HepG2 (cell line): ENCODE data around the gene TIPIN. TPM values are rescaled to one million over a fixed set of nuclear protein-coding genes. Genes with fewer than 3 reads are reported as not detected.

ENCODE experiments used
- SRY ChIP-seq: sonication (generic); formaldehyde crosslinking; IDR thresholded peaks from 2 replicates; pipeline ENCODE4 v1.8.0; 2022; ENCODE audit warnings: mild to moderate bottlenecking, missing genetic modification reagents
- TAF15 ChIP-seq: fragments of 200-400 bp; formaldehyde crosslinking; IDR thresholded peaks from one replicate; pipeline ENCODE4 v1.6.1; 2018; ENCODE audit warnings: mild to moderate bottlenecking, low read depth, low read length; ENCODE audit not compliant: poor library complexity, severe bottlenecking
- ZNF12 ChIP-seq: sonication (generic); formaldehyde crosslinking; IDR thresholded peaks from 2 replicates; pipeline ENCODE4 v1.5.0; 2020; ENCODE audit warnings: missing genetic modification reagents
- ZNF616 ChIP-seq: sonication (generic); formaldehyde crosslinking; IDR thresholded peaks from 2 replicates; pipeline ENCODE4 v1.5.0; 2020; ENCODE audit warnings: low read depth, mild to moderate bottlenecking, missing genetic modification reagents
- polyA plus RNA-seq, 8 experiments: library from polyadenylated mRNA; depleted of rRNA in 3 of 8; stranded (reverse) in 7 of 8; unstranded in 1 of 8; fragments of >200 nt; fragmentation: Illumina TruSeq in 4 of 8; extraction: Trizol in 4 of 8; gene quantifications; 2 replicates each; pipeline versions ENCODE4 v1.2.1 to v1.2.3, GENCODE V29; 2011 to 2016; ENCODE audit warnings: low read depth in 4 of 8, missing spikeins in 1 of 8, mixed read lengths in 1 of 8; ENCODE audit not compliant: insufficient read depth in 1 of 8
- total RNA-seq, 5 experiments: library from RNA; depleted of rRNA; stranded (reverse); fragments of >200 nt; fragmentation: Illumina TruSeq; extraction: Trizol; gene quantifications; 2 replicates each; pipeline ENCODE4 v1.2.3, GENCODE V29; 2016; ENCODE audit warnings: low read depth in 1 of 5
- TF ChIP-seq, protein P1 (sequence below), 2 experiments: fragments of 450-650 bp in 1 of 2; sonication (generic) in 1 of 2; formaldehyde crosslinking in 1 of 2; IDR thresholded peaks; 2 replicates each; pipeline versions ENCODE4 v1.6.1 to v1.8.0; 2016 to 2022; ENCODE audit warnings: antibody characterized with exemption in 1 of 2, mild to moderate bottlenecking in 1 of 2, missing genetic modification reagents in 1 of 2
- TF ChIP-seq, protein P2 (sequence below): sonication (generic); formaldehyde crosslinking; IDR thresholded peaks from 2 replicates; pipeline ENCODE4 v1.4.0; 2020; ENCODE audit warnings: missing genetic modification reagents, low read depth, mild to moderate bottlenecking, borderline replicate concordance
- TF ChIP-seq, protein P3 (sequence below): sonication (generic); formaldehyde crosslinking; IDR thresholded peaks from 2 replicates; pipeline ENCODE4 v1.8.1; 2022; ENCODE audit warnings: mild to moderate bottlenecking, missing genetic modification reagents

TIPIN gene
- total and polyA plus RNA-seq, 2 of the 13 experiments (the other 11 are each of a cell fraction or from before 2014, with no cell fraction given), result 2.7 to 28.6 TPM

DNA sequence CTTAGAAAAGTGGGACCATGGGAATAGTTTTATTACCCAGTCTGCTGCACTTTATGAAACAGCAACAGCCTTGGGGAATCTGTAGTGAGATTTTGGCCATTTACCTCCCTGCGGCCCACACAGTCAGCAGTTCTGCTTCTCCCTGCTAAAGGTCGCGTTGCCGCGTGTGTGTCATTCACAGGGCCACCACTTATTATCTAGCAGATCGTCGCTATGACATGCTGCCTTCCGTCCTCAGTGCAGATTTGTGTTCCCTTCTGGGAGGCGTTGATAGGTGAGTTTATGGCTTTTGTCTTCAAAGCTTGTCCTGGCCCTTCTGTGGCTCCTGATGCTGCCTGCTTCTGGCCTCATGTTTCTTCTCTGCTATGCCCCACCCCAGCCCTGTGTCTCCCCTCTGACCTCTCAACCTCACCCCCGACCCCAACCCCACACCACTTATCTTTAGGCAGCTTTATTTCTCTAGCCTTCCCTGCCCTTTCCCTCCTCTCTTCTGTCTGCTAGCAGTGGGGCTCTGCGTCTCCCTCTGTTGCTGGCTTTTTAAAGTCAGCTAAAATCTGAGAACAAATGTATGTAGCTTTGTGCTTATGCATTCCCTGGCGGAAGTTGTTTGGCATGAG, 33.1 kb downstream of the TIPIN start (continued):
- TF ChIP-seq, protein P1, sequence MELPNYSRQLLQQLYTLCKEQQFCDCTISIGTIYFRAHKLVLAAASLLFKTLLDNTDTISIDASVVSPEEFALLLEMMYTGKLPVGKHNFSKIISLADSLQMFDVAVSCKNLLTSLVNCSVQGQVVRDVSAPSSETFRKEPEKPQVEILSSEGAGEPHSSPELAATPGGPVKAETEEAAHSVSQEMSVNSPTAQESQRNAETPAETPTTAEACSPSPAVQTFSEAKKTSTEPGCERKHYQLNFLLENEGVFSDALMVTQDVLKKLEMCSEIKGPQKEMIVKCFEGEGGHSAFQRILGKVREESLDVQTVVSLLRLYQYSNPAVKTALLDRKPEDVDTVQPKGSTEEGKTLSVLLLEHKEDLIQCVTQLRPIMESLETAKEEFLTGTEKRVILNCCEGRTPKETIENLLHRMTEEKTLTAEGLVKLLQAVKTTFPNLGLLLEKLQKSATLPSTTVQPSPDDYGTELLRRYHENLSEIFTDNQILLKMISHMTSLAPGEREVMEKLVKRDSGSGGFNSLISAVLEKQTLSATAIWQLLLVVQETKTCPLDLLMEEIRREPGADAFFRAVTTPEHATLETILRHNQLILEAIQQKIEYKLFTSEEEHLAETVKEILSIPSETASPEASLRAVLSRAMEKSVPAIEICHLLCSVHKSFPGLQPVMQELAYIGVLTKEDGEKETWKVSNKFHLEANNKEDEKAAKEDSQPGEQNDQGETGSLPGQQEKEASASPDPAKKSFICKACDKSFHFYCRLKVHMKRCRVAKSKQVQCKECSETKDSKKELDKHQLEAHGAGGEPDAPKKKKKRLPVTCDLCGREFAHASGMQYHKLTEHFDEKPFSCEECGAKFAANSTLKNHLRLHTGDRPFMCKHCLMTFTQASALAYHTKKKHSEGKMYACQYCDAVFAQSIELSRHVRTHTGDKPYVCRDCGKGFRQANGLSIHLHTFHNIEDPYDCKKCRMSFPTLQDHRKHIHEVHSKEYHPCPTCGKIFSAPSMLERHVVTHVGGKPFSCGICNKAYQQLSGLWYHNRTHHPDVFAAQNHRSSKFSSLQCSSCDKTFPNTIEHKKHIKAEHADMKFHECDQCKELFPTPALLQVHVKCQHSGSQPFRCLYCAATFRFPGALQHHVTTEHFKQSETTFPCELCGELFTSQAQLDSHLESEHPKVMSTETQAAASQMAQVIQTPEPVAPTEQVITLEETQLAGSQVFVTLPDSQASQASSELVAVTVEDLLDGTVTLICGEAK (IDR thresholded peaks at IDR 0.05), result no peak
- TF ChIP-seq, protein P1 (CRISPR knock-in tag; IDR thresholded peaks at IDR 0.05), result no peak
- TF ChIP-seq ZNF12 (CRISPR knock-in tag) (no peak), ZNF616 (CRISPR knock-in tag) (no peak), SRY (no peak), TAF15 (no peak)
- TF ChIP-seq, protein P2, sequence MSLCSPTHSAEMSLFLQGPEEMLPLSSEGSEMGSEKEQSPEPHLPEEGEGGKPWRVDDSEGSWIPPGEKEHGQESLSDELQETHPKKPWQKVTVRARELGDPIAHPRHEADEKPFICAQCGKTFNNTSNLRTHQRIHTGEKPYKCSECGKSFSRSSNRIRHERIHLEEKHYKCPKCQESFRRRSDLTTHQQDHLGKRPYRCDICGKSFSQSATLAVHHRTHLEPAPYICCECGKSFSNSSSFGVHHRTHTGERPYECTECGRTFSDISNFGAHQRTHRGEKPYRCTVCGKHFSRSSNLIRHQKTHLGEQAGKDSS (CRISPR knock-in tag), result no peak
- TF ChIP-seq, protein P3, sequence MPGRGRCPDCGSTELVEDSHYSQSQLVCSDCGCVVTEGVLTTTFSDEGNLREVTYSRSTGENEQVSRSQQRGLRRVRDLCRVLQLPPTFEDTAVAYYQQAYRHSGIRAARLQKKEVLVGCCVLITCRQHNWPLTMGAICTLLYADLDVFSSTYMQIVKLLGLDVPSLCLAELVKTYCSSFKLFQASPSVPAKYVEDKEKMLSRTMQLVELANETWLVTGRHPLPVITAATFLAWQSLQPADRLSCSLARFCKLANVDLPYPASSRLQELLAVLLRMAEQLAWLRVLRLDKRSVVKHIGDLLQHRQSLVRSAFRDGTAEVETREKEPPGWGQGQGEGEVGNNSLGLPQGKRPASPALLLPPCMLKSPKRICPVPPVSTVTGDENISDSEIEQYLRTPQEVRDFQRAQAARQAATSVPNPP (CRISPR knock-in tag), result no peak
